NK-92 (cell line): ENCODE results near the gene DNAAF9.

ENCODE experiments used
- DNase-seq: peaks from one replicate; lab custom pipeline; 2025; ENCODE audit not compliant: unreplicated experiment; lab: John Stamatoyannopoulos, UW

The DNAAF9 gene

GRCh38 chr20:3378138-3378537, 29.3 kb downstream of the DNAAF9 start:
- no peak for DNase-seq

- DNase-seq = no peak
These were observed 29.8 kb downstream of the DNAAF9 start for GRCh38 chr20:3377644-3378043.

- no peak for DNase-seq
These were observed 33.2 kb downstream of the DNAAF9 start for GRCh38 chr20:3374296-3374695.

GRCh38 chr20:3371754-3372153, 35.7 kb downstream of the DNAAF9 start:
- no peak for DNase-seq

- DNase-seq = no peak
These were observed 40.4 kb downstream of the DNAAF9 start for GRCh38 chr20:3367089-3367488.

- DNase-seq = no peak
These were observed 43.0 kb downstream of the DNAAF9 start for GRCh38 chr20:3364323-3365013.

GRCh38 chr20:3360752-3361151, 46.7 kb downstream of the DNAAF9 start:
- no peak for DNase-seq

- DNase-seq = no peak
These were observed 48.7 kb downstream of the DNAAF9 start for GRCh38 chr20:3358676-3359340.
